NCI-H146 treated with DMSO at 0.1 percent for 48 hours (cell line): ENCODE measurements around the gene B4GALT5.
"Not testable (repeated sequence)": the region's sequence is repeated elsewhere in the genome, so short reads cannot be mapped to it uniquely, and the experiment has no call there.

ENCODE experiments used
- DNase-seq: peaks from one replicate; lab custom pipeline; 2025; ENCODE audit not compliant: unreplicated experiment; lab: John Stamatoyannopoulos, UW

The B4GALT5 gene, protein sequence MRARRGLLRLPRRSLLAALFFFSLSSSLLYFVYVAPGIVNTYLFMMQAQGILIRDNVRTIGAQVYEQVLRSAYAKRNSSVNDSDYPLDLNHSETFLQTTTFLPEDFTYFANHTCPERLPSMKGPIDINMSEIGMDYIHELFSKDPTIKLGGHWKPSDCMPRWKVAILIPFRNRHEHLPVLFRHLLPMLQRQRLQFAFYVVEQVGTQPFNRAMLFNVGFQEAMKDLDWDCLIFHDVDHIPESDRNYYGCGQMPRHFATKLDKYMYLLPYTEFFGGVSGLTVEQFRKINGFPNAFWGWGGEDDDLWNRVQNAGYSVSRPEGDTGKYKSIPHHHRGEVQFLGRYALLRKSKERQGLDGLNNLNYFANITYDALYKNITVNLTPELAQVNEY

DNA sequence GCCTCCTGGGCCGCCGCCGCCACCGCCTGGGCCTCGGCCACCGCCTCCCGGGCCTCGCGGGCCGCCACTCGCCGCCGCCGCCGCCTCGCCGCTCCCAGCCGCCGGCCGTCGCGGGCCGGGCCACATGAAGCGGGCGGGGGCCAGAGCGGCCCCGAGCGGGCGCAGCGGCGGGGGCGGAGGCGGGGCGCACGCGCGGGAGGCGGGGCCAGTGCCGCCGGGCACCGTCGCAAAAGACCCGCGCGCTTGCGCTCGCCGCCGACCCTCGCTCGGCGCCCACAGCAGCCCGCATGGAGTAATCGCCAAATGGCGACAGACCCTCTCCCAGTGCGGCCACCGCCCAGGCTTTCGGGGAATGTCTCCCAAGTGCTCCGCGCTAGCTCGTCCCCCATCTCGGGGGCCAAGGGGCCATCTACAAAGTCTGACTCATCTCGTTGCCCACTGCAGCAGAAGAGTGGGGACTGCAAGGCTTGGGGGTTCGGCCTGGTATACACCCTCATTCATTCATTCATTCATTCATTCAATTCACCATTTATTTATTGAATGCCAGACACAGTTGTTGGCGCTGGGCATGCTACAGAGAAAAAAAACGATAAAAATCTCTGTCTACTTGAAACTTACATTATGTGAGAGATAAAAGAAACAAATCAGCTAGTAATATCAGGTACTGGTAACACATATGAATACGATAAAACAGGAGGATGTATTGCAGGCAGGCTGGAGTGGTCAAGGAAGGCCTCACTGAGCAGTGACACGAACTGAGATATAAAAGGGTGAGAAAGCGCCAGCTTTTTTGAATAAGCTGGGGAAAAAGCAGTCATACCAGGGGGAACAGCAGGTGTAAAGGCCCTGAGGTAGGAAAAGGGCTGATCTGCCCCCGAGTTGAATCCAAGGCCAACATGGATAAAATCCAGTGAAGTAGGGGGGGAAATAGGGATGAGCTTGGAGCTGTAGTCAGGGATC is at the start of gene B4GALT5:
Gene B4GALT5 (minus strand): TSS at position 126 of the 960 bp plus-strand sequence. CDS start 188 bp downstream, outside the sequence.
- DNase-seq: peak; percentile 78

DNA sequence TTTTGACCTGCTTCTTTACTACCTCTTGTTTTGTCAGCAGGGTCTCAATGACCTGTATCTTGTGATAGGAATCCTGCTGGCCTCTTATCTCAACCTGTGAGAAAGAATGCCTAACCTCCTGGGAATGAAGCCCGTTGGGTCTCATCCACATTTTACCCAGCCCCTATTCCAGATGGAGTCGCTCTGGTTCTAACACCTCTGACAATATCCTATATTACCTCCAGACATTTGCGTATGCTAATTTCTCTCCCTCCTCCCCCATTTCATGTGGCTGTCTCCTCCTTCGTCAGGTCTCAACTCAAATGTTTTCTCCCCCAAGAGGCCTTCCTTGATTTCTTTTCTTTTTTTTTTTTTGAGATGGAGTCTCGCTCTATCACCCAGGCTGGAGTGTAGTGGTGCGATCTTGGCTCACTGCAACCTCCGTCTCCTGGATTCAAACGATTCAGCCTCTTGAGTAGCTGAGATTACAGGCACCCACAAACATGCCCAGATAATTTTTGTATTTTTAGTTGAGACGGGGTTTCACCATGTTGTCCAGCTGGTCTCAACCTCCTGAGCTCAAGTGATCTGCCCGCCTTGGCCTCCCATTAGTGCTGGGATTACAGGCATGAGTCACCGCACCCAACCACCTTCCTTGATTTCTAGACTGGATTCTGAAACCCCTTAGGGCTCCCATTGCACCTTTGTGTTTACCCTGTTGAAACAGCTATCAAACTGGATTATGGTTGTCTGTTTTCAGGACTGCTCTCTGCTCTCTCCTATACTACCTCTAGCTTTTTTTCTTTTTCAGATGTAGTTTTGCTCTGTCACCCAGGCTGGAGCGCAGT is 49.5 kb upstream of the B4GALT5 start:
- DNase-seq: no peak

DNA sequence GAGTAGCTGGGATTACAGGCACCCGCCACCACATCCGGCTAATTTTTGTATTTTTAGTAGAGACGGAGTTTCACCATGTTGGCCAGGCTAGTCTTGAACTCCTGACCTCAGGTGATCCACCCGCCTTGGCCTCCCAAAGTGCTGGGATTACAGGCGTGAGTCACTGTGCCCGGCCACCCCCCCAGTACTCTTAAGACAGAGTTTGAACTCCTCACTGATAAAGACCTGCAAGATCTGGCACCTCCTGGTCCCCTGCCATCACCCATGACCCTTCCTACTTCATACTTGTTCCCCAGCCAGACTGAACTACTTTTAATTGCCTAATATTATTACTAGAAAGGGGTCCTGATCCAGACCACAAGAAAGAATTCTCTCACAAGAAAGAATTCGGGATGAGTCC is 48.2 kb upstream of the B4GALT5 start:
- DNase-seq: not testable (repeated sequence)

- DNase-seq: no peak
Measured at GRCh38 chr20:49759266-49759950, 45.7 kb upstream of the B4GALT5 start.

DNA sequence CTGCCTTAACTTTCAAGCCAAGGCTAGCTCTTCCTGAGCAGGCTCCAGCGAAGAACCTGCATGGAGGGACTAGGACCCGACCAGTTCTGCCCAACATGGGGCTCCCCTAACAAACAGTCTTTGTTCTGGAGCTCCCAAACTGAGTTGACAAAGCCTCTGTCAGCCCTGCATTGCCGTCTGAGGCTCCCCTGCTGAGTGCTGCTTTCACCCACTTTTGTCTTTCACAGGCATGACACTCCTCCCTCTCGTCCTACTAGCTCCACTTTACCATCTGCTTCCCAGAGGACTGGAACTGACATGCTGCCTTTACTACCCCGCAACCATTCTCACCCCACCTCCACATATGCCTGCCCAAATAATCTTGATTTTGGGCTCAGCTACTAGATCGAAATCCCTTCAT is 45.1 kb upstream of the B4GALT5 start:
- DNase-seq: peak; percentile 11

GRCh38 chr20:49757597-49757996 is 43.9 kb upstream of the B4GALT5 start:
- DNase-seq: no peak

DNA sequence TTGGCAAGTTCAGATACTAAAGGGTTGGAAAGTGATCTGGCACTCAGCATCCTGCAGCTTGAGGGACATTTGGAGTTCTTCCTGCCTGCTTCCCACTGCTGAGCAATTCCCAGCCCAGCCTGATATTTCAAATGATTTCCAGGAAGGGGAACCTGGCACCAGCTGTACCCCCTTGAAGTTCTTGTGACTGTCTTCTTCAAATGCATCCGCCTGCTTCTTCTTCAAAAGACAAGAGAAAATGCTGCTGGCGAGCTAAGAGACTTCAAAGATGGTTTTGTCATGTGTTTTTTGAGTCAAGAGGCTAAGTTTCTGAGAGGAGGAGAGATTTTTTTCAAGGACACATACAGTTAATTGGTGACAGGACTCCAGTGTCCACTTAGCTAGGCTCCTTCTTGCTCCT is 42.6 kb upstream of the B4GALT5 start:
- no peak for DNase-seq

DNA sequence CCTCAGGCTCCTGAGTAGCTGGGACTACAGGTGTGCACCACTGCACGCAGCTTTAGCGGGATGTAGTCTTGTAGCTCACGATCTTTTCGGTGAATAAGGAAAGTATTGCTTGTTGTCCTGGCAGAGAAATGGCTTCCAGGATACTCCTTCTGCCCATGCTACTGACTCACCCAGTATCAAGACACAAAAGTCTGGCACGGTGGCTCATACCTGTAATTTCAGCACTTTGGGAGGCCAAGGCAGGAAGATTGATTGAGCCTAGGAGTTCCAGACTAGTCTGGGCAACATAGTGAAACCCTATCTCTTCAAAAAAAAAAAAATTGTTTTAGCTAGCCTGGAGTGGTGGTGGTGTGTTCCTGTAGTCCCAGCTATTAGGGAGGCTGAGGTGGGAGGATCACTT is 40.9 kb upstream of the B4GALT5 start:
- no peak for DNase-seq

GRCh38 chr20:49753133-49753532 is 39.5 kb upstream of the B4GALT5 start:
- DNase-seq: no peak

- DNase-seq: no peak
Measured at GRCh38 chr20:49752201-49752903, 38.7 kb upstream of the B4GALT5 start.

DNA sequence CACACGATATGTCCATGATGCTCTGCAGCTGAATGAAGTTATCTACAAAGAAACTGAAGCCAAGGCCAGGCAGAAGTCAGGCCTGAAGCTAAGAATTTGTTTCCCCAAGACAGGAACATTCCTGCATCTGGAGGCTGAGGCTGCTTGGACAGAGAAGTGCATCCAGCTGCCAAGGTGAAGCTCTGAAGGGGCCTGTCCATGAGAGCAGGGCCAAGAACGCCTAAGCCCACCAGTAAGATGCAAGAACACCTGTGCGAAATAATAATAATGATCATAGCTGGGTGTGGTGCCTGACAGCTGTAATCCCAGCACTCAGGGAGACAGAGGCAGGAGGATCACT is 37.7 kb upstream of the B4GALT5 start:
- no peak for DNase-seq

- peak; percentile 21 for DNase-seq
Measured at GRCh38 chr20:49750611-49751396, 37.1 kb upstream of the B4GALT5 start.

GRCh38 chr20:49749625-49750024 is 35.9 kb upstream of the B4GALT5 start:
- DNase-seq: no peak

DNA sequence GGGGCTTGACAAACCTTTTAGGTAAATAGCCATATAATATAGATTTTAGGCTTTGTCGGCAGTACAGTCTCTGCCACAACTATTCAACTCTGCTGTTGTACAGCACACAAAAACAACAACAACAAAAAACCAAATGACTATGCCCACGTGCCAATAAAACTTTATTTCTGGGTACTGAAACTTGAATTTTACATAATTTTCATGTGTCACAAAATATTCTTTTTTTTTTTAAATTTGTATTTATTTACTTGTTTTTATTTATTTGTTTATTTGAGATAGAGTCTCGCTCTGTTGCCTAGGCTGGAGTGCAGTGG is 34.8 kb upstream of the B4GALT5 start:
- DNase-seq: no peak

- DNase-seq: no peak
Measured at GRCh38 chr20:49747707-49748524, 34.2 kb upstream of the B4GALT5 start.

DNA sequence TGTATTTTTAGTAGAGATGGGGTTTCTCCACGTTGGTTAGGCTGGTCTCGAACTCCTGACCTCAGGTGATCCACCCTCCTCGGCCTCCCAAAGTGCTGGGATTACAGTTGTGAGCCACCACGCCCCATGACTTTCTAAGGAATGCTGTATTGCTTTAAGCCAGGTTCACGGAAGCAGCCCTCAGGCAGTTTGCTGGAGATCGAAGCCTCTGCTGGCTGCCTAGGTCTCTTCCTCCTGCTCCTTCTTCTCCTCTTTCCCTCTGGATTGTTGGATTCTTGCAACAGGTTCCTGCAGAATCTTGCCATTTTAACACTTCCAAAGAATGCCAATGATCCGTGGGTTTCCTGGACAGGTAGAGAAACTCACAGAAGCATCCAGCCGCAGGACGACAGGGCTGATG is 29.3 kb upstream of the B4GALT5 start:
- no peak for DNase-seq

DNA sequence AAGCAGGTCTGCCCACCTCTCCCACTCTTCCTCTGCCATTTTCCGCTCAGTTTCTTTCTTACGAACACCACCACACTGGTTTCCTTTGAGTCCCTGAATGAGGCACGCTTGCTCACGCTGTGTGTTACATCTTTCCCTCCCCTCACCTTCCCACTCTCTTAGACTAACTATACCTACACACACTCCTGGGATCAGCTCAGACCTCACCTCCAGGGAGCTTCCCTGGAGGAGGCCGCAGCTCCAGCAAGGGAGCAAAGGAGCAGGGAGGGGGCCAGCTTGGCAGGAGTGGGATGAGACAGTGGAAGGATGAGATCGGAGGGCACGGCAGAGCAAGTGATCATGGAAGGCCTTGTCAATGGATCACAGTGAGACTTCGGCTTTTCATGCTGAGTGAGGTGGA is 28.3 kb upstream of the B4GALT5 start:
- no peak for DNase-seq

- DNase-seq: no peak
Measured at GRCh38 chr20:49740807-49741206, 27.1 kb upstream of the B4GALT5 start.

- DNase-seq: no peak
Measured at GRCh38 chr20:49739042-49739441, 25.4 kb upstream of the B4GALT5 start.
